Cardiac septum (tissue), 1 donor: ENCODE results near the gene SPACA5. TPM values are rescaled to one million over a fixed set of nuclear protein-coding genes. Genes with fewer than 3 reads are reported as not detected.
"Not testable (repeated sequence)": the region's sequence is repeated elsewhere in the genome, so short reads cannot be mapped to it uniquely, and the experiment has no call there.

Experiments used
- DNase-seq: peaks from one replicate; pipeline ENCODE4 v3.0.0-alpha.2; 2020; ENCODE audit warnings: low spot score
- intact Hi-C: fragments of 100-400 bp; cut with DNase I; formaldehyde crosslinking; loops from one replicate; pipeline ENCODE4 v1.14.0; 2022
- long read RNA-seq: library from polyadenylated mRNA; unstranded; transcript quantifications from one replicate; pipeline ENCODE4 v2.0.0, GENCODE V29; 2021
- total RNA-seq: library from RNA; stranded (reverse); fragmentation: NEBNext Ultra II Directional; extraction: Animal tissue kit (Norgen Biotek cat#: 25700); gene quantifications from one replicate; pipeline ENCODE4 v1.2.1, GENCODE V29; 2021
- donor health status: DM: no; HTN: no; CAD: no.

Gene SPACA5
- not detected for total RNA-seq
- long read RNA-seq: 0 reads

DNA sequence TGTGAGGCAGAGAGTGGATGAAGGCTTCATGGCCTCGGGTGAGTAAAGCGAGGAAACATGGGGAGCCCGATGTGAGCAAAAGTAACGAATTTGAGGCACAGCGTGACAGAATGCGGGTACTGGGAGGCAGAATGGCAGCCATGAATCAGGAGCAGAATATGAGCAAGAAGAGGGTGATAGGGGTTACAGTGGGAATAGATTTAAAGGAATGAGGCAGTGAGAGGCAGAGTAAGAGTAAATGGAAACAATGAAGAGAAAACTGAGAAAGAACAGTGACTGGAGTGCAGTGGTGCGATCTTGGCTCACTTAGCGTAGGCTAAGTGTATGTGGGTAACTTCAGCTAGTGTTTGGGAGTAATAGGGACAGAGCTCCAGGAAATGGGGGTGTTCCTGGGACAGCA lies at the start of gene SPACA5:
Gene SPACA5 (plus strand): TSS at position 301 of the 400 bp plus-strand sequence. CDS start 815 bp downstream, outside the sequence.
- DNase-seq, intact Hi-C loops: not testable (repeated sequence)

DNA sequence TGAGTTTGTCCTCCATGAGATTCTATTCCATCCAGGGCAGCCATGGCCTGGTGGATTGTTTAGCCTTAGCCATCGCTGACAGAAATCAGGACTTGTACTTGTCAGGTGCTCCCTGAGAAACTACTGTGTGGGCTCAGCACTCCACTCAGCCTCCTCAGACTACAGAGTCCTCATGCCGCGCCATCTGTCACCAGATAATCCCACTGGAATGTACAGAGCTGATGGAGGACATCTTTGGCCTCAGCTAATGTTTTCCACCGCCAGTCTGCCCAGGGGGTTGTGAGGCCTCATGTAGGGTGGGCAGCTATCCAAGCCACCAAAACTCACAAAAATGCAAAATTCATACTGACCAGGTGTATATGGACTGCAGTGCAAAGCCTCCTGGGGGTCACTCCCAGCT lies 48.6 kb upstream of the SPACA5 start:
- DNase-seq, intact Hi-C loops: not testable (repeated sequence)

DNA sequence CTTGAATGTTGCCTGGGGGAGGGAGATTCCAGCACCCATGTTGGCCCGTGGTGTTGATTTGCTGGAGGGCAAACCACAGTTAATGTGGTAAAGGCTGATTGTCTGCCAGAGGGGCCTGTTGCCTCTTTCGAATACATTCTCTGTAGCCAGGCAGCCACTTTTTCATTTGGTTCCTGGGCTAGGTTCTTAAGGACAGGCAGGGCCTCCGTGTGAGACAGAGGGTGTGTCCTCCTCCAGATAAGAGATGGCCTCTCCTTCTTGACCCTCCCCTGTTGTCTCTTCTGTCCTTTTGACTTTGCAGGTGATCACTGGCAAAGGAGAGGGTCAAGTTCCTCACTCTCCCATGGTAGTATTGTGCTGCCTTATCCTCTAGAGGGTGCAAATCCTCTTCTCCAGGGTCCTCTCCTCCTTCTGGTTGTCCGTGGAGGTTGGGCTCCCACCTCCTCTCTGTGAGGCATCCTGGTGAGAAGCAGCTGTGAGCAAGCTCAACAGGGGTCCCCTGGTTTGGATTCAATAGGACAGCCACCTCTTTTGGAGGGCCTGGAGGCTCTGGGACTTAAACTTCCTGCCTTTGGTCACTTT lies 47.9 kb upstream of the SPACA5 start:
- no peak for DNase-seq
- intact Hi-C loops: no loop called here

DNA sequence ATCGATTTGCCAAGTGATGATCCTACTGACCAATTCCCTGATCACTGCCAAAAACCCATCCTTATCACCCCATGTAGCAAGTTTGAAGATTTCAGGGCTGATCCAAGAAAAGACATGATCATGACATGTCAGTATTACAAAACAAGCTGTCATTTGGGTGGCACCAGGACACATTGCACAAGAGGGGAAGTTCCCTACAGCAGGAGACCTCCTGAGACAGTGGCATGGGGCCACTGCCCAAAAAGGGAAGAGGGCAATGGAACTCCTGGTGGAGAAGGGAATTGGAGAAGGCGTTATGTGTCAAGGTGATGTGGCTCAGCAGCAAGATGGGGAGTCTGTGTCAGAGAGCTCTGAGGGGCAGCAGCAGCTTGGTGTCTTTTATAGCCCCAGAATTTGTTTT lies 46.4 kb upstream of the SPACA5 start:
- intact Hi-C loops: no loop called here
- no peak for DNase-seq

DNA sequence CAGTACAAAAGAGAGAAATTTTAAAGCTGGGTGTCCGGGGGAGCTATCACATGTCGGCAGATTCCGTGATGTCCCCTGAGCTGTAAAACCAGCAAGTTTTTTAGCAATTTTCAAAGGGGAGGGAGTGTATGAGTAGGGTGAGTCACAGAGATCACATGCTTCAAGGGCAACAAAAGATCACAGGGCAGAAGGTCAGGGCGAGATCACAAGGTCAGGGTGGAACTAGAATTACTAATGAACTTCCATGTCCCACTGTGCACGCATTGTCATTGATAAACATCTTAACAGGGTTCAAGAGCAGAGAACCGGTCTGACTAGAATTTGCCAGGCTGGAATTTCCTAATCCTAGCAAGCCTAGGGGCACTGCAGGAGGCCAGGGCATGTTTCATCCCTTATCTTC lies 45.0 kb upstream of the SPACA5 start:
- DNase-seq, intact Hi-C loops: not testable (repeated sequence)

DNA sequence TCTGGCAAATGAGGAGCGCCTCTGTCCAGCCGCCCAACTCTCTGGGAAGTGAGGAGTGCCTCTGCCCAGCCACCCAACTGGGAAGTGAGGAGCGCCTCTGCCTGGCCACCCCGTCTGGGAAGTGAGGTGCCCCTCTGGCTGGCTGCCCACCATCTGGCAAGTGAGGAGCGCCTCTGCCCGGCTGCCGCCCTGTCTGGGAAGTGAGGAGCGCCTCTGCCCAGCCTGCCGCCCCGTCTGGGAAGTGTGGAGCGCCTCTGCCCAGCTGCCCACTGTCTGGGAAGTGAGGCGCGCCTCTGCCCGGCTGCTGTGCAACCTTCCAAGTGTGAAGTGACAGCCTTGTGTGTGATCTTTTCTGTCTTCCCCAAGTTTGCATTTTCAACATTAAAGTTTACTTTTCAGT lies 41.3 kb upstream of the SPACA5 start:
- DNase-seq, intact Hi-C loops: not testable (repeated sequence)

DNA sequence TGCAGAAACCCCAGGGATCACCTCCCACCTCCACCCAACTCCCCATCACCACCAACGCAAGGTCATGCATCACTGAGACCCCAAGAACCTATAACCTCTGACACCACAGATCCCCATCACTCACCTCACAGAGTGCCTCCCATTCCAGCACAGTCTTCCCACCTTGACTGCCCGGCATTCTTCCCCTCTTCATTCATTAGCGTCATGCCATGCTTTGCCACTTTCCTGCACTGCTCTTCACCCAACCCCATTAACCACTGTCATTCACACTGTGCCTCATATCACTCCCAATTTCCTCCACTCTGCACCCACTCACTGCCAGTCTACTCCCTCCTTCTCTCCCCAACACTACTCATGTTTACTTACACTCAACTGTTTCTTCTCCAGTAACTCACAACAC lies 33.6 kb upstream of the SPACA5 start:
- intact Hi-C loops: no loop called here
- DNase-seq: no peak

DNA sequence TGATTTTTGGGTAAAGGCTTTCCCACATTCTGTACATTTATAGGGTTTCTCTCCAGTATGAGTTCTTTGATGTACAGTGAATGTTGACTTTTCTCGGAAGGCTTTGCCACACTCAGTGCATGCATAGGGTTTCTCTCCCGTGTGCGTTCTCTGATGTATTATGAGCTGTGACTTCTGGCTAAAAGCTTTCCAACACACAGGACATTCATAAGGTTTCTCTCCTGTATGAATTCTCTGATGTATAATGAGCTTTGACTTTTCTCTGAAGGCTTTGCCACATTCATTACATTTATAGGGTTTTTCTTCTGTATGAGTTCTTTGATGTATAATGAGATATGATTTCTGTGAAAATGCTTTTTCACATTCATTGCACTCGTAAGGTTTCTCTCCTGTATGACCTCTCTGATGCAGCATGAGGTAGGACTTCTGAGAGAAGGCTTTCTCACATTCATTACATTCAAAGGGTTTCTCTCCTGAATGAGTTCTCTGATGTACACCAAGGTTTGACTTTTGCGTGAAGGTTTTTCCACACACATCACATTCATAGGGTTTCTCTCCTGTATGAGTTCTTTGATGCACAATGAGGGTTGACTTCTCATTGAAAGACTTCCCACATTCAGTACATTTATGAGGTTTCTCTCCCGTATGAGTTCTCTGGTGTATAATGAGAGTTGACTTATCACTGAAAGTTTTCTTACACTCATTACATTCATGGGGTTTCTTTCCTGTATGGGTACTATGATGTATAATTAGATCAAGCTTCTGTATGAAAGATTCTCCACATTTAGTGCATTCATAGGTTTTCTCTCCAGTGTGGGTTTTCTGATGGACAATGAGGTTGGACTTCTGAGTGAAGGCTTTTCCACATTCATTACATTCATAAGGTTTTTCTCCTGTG lies 30.3 kb upstream of the SPACA5 start:
- DNase-seq: no peak
- intact Hi-C loops: no loop called here

DNA sequence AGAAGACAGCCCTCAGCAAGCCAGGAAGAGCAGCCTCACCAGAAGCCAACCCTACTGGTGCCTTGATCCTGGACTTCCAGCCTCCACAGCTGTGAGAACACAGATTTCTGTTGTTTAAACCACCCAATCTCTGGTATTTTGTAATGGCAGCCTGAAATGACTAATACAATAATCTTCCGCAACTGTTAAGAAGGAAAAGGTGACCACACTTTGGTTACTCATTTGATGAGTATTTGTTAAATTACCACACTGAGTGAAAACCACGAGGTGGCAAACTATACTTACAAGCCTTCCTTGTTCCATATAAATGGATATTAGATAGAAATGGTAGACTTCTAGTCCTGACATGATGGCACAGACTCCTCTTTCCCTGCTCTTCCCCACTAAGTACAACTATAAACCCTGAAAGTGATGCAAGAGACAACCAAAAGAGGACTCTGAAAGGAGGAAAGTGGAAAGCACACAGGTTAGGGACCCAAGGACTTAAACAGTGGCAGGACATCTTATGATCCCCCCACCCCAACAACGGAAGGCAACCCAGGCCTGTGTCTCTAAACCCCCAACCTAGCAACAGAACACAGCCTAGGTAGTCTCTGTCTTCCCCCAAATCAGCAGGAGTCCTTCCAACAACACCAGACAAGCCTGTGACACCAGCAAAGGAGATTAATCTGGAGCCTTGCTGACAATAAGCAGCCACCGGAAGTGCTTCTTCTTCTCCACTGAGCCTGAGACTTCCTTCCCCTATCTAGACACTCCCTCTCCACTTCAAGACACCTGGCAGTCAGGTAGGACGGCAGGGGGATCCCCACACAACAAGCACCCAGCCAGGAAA lies 15.3 kb upstream of the SPACA5 start:
- intact Hi-C loops: no loop called here
- no peak for DNase-seq

DNA sequence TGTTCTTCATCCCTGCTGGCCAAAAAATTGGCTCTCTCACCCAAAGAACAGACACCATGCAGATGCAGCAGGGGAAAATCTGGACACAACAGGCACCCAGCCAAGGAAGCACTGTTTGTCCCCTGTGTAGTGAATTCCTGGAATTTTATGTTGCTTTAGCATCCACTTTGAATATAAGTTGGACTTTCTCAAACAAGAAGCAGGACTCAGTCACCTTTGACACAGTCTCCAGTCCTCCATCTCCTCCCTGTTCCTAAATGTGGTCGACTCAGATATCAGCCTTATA lies 14.8 kb upstream of the SPACA5 start:
- DNase-seq: no peak
- intact Hi-C loops: no loop called here

DNA sequence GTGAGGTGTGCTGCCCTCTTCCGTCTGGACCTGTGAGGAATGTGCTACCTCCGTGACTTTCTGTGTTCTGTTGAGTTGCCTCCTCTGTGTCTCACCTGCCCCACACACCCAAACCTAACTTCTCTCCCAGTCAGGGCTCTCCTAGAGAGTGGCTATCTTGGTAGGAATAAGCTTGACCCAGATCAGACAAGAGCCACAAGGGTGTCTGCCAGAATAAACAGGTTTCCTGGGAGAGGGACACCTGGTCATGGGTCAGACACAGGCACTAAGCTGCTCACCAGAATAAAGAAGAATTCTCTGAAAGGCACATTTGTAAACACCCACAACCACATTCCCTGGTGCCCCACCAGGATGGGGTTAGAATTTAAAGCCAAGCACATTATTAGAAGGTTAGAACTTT lies 14.1 kb upstream of the SPACA5 start:
- intact Hi-C loops: no loop called here
- no peak for DNase-seq

DNA sequence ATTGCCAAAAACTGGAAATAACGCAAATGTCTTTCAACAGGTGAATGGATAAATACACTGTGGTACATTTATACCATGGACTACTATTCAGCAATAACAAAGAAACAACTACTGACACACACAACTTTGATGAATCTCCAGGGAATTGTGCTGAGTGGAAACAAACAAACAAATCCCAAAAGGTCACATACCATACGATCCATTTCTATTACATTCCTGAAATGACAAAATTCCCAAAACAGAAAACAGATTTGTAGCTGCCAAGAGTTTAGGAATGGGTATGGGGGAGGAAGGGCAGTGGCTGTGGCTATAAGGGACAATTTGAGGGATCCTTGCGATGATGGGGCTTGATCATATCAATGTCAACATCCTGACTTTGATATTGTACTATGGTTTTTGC lies 5.5 kb upstream of the SPACA5 start:
- intact Hi-C loops: no loop called here

DNA sequence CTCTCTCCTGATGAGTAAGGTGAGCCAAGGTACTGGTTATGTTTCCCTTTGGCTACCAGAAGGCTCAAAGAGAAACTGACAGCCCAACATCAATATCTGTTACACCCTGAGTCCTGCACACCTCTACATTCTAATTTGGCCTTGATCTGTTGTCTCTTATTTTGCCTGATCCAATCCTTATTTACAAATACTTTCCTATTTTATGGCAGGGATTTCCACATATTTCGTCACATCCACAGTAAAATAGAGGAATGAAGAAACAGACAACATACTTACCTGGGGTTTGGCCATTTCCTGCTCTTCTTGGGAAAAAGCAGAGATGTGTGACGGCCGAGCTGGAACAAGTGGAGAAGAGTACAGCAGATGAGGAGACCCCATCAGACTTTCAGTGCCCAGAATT lies 4.5 kb upstream of the SPACA5 start:
- DNase-seq: no peak
- intact Hi-C loops: no loop called here

More for the DNA sequence above, 5.5 kb upstream of the SPACA5 start:
- no peak for DNase-seq

DNA sequence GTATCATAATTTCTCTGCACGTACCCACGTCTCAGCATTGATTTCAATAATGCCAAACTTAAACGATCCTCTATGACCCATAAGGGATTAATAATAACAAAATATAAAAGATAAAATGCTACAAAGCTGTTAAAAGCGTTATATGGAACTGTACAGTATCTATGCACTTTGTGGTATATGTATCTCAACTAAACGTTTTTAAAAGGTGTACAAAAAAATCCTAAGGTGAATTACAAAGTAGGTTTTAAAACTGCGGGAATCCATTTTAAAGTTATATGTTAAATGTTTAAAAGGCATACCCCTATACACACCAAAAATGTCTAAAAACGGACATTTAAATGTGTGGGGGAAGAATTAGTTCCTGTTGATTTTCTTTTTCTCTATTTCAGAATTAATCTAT lies 3.9 kb upstream of the SPACA5 start:
- intact Hi-C loops: no loop called here
- no peak for DNase-seq

DNA sequence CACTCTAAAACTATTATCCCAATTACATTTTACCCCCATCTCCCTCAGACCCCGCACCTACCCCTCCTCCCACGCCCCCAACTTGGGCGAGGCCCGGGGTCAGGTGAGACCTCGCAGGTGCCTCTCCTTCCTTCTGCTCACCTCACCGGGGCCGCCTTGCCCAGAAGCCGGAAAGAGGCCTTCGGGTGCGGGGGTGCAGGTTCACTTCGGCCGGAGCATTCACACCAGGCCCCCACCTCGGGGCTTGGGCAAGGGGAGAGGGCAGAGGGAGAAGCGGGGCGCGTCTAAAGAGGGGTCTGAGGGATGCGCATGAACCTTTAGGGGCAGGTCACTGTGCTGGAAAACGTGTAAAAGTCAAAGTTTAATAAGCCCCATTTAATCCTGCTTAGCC lies 3.4 kb upstream of the SPACA5 start:
- intact Hi-C loops: no loop called here
- DNase-seq: no peak

DNA sequence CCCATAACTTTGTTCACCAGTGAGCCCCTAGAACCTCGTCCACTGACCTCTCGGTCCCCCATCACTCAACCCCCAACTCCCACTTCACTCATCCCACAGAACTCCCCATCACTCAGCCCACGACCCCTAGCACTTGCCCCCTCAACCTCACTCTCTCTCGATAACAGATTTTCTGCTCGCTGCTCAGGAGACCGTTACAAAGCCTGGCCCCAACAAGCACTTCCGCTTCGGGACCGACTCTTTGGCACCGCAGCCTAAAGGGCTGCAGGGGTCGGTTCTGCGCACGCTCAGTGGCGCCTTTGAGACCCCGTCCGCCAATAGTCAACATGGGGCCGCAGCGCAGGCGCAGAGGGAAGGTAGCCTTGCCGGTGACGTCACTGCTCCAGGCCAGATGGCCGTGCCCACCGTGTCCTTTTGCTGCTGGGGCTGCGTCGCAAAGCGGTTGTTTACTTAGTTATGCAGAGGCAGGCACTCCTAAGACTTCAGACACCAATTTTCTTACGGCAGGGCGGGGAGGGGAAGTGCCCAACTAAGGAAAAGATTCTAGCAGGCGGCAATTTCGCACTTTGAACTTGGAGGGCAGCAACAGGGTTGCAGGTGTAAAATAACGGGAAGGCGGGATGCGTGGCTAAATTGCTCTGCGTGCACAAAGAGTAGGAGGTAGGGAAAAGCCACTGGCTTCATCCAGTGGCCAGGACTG lies 2.9 kb upstream of the SPACA5 start, which contains the start of gene ZNF182:
Gene ZNF182 (minus strand): TSS at position 232 of the 700 bp plus-strand sequence. CDS start 1,380 bp downstream, outside the sequence.
- peak; percentile 95 for DNase-seq
- intact Hi-C loops: no loop called here

DNA sequence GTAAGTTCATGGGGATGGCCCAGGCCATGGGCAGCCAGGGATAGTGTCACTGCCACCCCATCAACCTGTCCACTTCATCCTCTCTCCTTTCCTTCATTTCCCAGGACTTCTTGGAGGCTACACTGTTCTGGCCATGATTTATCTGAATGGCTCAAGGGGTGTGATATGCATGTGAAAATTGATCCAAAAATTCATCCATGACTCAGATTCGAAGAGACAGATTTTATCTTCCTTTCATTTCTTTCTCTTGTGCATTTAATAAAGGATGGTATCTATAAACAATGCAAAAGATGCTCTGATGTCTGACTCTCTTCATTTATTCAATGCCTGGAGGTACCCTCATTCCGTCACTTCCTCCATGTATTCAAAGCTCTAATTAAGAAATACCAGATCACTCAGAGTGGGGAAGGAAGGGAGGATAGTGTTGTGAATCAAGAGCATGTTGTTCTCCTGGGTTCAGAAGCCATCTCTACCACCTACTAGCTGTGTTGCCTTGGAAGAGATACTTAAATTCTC lies 2.7 kb downstream of the SPACA5 start:
- DNase-seq, intact Hi-C loops: not testable (repeated sequence)

DNA sequence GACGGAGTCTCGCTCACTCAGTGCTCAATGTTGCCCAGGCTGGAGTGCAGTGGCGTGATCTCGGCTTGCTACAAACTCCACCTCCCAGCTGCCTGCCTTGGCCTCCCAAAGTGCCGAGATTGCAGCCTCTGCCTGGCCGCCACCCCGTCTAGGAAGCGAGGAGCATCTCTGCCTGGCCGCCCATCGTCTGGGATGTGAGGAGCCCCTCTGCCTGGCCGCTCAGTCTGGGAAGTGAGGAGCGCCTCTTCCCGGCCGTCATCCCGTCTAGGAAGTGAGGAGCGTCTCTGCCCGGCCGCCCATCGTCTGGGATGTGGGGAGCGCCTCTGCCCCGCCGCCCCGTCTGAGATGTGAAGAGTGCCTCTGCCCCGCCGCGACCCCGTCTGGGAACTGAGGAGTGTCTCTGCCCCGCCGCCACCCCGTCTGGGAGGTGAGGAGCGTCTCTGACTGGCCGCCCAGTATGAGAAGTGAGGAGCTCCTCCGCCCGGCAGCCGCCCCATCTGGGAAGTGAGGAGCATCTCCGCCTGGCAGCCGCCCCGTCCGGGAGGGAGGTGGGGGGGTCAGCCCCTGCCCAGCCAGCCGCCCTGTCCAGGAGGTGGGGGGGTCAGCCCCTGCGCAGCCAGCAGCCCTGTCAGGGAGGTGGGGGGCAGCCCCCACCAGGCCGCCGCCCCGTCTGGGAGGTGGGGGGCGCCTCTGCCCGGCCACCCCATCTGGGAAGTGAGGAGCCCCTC lies 10.0 kb downstream of the SPACA5 start:
- intact Hi-C loops, DNase-seq: not testable (repeated sequence)

DNA sequence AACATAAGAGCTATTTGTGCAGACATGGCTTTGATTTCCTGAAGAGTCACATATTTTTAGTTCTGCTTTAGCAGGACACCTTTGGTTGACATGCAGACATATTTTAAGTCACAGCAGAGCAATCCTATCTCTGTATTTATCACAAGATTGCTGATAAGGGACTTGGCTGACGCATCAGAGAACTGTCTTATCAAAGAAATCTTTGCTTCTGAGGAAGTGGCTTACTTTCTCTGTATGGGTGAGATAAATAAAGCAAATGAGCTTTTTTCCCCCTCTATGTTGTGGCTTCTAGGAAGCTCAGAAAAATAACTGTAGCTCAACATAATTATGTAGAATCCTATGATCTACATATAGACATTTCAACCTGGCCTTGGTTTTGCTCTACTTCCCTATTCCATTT lies 13.1 kb downstream of the SPACA5 start:
- not testable (repeated sequence) for DNase-seq
- intact Hi-C loops: loop anchor here (10.0 kb wide), 2 partner anchors 365 to 825 kb away; partner anchors contain the start of genes ELK1, UBA1 and UXT
